GM18505 (cell line): ENCODE data around the gene CARNS1.
A peak's percentile ranks its signal among the peaks of the same experiment; 100 is the strongest.

Experiments
- ATAC-seq: cut with Tn5 transposase; IDR thresholded peaks from one replicate; pipeline ENCODE4 v1.9.1; 2021; ENCODE audit not compliant: unreplicated experiment
- POLR2A ChIP-seq: IDR thresholded peaks from 4 replicates; pipeline ENCODE4 v1.6.1; 2011; ENCODE audit warnings: borderline replicate concordance; ENCODE audit not compliant: insufficient read depth, insufficient read length; ENCODE audit errors: extremely low read depth

The CARNS1 gene

GRCh38 chr11:67437082-67437808 lies 21.8 kb downstream of the CARNS1 start, which contains the start of gene PTPRCAP:
PTPRCAP (minus strand) TSS chr11:67437682; CDS start chr11:67437619, 63 bp downstream.
- TF ChIP-seq POLR2A: peak; percentile 97

DNA sequence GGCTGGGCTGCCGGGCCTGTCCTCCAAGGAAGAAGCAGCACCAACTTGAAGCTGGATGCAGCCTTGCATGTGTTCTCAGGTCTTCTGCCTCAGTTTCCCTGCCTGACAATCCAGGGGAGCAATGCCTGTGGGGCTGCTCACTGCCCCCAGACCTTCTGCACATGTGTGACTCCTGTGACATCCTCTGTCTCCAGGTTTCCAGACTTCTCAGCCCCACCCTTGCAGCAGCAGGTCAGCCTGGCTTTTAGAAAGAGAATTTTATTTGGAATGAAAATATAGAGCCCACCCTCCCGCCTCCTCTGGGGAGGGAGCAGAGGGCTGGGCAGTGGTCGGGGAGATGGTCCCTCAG lies 22.3 kb downstream of the CARNS1 start:
- no peak for ATAC-seq
- TF ChIP-seq POLR2A: no peak

More at GRCh38 chr11:67437082-67437808, 21.8 kb downstream of the CARNS1 start, which contains the start of gene PTPRCAP:
- ATAC-seq: no peak

GRCh38 chr11:67438158-67438902 lies 22.9 kb downstream of the CARNS1 start:
- no peak for ATAC-seq
- TF ChIP-seq POLR2A: peak; percentile 62

GRCh38 chr11:67439321-67440228 lies 24.1 kb downstream of the CARNS1 start:
- no peak for TF ChIP-seq POLR2A
- ATAC-seq: no peak

GRCh38 chr11:67440229-67441097 lies 25.0 kb downstream of the CARNS1 start:
- no peak for ATAC-seq
- no peak for TF ChIP-seq POLR2A

DNA sequence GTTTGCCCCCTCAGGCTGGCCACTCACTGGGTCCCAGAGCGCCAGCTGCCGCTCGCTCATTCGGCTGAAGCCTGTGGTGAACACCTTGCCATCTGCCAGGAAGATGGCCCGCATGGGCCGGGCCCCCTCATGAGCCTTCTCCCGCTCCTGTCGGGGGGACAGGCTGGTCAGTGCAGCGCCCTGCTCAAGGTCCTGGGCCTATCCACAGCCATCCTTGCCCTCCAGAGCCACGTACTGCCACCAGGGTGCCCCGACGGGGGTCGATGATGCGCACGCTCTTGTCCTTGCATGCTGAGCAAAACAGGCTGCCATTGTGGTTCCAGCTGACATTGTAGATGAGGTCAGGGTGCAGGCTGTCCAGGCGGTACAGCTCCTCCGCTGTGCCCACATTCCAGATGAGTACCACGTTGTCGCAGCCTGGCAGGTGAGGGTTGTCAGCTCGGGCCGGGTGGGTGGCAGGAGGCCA lies 25.7 kb downstream of the CARNS1 start:
- peak; percentile 40 for TF ChIP-seq POLR2A
- ATAC-seq: no peak

DNA sequence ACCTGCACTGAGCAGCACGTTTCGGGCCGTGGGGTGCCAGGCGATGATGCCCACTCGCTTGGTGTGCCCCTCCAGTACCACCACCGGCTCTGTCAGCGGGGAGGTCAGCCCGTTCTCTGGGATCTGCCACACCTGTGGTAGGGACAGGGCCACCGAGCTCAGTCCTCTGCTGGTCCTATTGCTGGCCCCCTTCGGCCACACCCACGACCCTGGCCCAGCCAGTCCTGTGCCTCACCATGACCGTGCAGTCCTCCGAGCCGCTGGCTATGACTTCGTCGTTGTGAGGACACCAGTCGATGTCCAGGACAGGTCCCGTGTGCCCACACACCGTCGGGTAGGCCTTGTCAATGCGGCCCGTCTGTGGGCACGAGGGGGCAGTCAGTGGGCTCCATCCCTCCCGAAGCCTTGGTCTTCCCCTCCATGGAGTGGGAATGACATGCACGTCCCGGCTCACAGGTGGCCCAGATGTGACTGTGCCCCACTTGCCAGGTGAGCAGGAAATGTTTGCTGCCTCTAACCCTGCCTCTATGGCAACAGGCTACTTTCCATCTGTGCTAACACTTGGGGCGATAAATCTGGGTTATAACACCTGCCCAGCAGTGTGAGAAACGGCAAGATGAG lies 26.4 kb downstream of the CARNS1 start:
- no peak for ATAC-seq
- peak; percentile 7 for TF ChIP-seq POLR2A

- TF ChIP-seq POLR2A: peak; percentile 10
- no peak for ATAC-seq
These were observed 27.3 kb downstream of the CARNS1 start for GRCh38 chr11:67442504-67443404.

GRCh38 chr11:67445515-67445914 lies 30.0 kb downstream of the CARNS1 start:
- TF ChIP-seq POLR2A: no peak
- no peak for ATAC-seq

GRCh38 chr11:67448220-67448609 lies 32.7 kb downstream of the CARNS1 start:
- no peak for TF ChIP-seq POLR2A
- no peak for ATAC-seq
